Measurements from ENCODE around the gene KRTCAP2. TPM values are rescaled to one million over a fixed set of nuclear protein-coding genes. Genes with fewer than 3 reads are reported as not detected.

Gene KRTCAP2
- total and polyA plus RNA-seq, 4 donors: 49.8 to 224 (median 99.8) TPM

GRCh38 chr1:155202198-155202597, 29.1 kb upstream of the KRTCAP2 start:
- Histone ChIP-seq H3K27ac (ENCODE audit: low read depth in 1 of 2, low read length in 2 of 2) (no peak overlapping the region), H3K27me3 (ENCODE audit: control insufficient read depth in 4 of 4, insufficient read depth in 4 of 4, low read length in 3 of 4) (no peaks in the 10 kb centered on the region), H3K4me3 (ENCODE audit: low read depth in 1 of 3, low read length in 3 of 3) (no peak overlapping the region), H3K36me3 (ENCODE audit: control insufficient read depth in 4 of 4, insufficient read depth in 3 of 4, low read depth in 1 of 4, low read length in 3 of 4) (no peaks in the 10 kb centered on the region), H3K9me3 (ENCODE audit: control insufficient read depth in 4 of 4, low read length in 3 of 4) (no peaks in the 10 kb centered on the region), H3K9ac (ENCODE audit: low read depth in 1 of 2, low read length in 2 of 2) (no peak overlapping the region), H3K4me1 (ENCODE audit: control insufficient read depth in 4 of 4, insufficient read depth in 4 of 4, low read length in 3 of 4) (peaks cover 0 to 6% (median 3%) of the 10 kb centered on the region in 4 donors)
- TF ChIP-seq, protein P1, sequence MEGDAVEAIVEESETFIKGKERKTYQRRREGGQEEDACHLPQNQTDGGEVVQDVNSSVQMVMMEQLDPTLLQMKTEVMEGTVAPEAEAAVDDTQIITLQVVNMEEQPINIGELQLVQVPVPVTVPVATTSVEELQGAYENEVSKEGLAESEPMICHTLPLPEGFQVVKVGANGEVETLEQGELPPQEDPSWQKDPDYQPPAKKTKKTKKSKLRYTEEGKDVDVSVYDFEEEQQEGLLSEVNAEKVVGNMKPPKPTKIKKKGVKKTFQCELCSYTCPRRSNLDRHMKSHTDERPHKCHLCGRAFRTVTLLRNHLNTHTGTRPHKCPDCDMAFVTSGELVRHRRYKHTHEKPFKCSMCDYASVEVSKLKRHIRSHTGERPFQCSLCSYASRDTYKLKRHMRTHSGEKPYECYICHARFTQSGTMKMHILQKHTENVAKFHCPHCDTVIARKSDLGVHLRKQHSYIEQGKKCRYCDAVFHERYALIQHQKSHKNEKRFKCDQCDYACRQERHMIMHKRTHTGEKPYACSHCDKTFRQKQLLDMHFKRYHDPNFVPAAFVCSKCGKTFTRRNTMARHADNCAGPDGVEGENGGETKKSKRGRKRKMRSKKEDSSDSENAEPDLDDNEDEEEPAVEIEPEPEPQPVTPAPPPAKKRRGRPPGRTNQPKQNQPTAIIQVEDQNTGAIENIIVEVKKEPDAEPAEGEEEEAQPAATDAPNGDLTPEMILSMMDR (IDR thresholded peaks at IDR 0.05; ENCODE audit: low read depth, low read length, missing input control): no peak
- TF ChIP-seq FOXA1 (IDR thresholded peaks at IDR 0.05) (no peak), RAD21 (IDR thresholded peaks at IDR 0.05) (no peak), TAF1 (conservative IDR thresholded peaks at IDR 0.05) (no peak), HNF4A (conservative IDR thresholded peaks at IDR 0.05) (no peak), EGR1 (IDR thresholded peaks at IDR 0.05; ENCODE audit: low read depth in 2 of 2) (no peak), JUND (IDR thresholded peaks at IDR 0.05) (no peak)
- DNase-seq (ENCODE audit: low spot score): no peak
- WGBS: 81% methylated on average over 7 of the region's 7 CpGs

DNA sequence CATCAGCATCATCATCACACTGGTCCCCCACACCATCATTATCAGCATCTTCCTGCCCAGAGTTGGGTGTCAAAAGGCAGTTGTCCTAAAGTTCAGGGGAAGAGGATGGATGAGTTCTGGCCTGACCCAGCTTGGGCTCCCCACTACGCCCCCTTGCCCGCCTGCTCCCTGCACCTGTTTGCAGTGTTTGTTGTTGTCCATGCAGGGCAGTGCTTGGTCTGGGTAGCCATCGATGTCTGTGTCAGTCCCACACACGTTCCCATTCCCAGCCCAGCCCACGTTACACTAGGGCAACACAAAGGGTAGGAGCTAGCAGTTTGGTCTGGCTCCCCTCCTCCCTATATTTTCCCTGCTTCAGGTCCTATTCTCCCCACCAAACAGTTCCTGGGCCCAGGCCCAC, 27.8 kb upstream of the KRTCAP2 start:
- Histone ChIP-seq H3K4me1 (ENCODE audit: control insufficient read depth in 4 of 4, insufficient read depth in 4 of 4, low read length in 3 of 4) (no peaks in the 10 kb centered on the region), H3K27ac (ENCODE audit: low read depth in 1 of 2, low read length in 2 of 2) (no peak overlapping the region), H3K36me3 (ENCODE audit: control insufficient read depth in 4 of 4, insufficient read depth in 3 of 4, low read depth in 1 of 4, low read length in 3 of 4) (peaks cover 0 to 5% (median 0%) of the 10 kb centered on the region in 4 donors), H3K9me3 (ENCODE audit: control insufficient read depth in 4 of 4, low read length in 3 of 4) (no peaks in the 10 kb centered on the region), H3K9ac (ENCODE audit: low read depth in 1 of 2, low read length in 2 of 2) (no peak overlapping the region), H3K4me3 (ENCODE audit: low read depth in 1 of 3, low read length in 3 of 3) (no peak overlapping the region), H3K27me3 (ENCODE audit: control insufficient read depth in 4 of 4, insufficient read depth in 4 of 4, low read length in 3 of 4) (no peaks in the 10 kb centered on the region)
- DNase-seq (ENCODE audit: low spot score): no peak
- TF ChIP-seq REST (IDR thresholded peaks at IDR 0.05) (no peak), YY1 (IDR thresholded peaks at IDR 0.05) (no peak), SP1 (IDR thresholded peaks at IDR 0.05) (no peak), EGR1 (IDR thresholded peaks at IDR 0.05; ENCODE audit: low read depth in 2 of 2) (no peak), RXRA (IDR thresholded peaks at IDR 0.05) (no peak), HNF4A (conservative IDR thresholded peaks at IDR 0.05) (no peak), HNF4G (IDR thresholded peaks at IDR 0.05) (no peak), RAD21 (IDR thresholded peaks at IDR 0.05) (no peak), FOXA2 (IDR thresholded peaks at IDR 0.05) (no peak), NR2F2 (IDR thresholded peaks at IDR 0.05) (no peak), TAF1 (conservative IDR thresholded peaks at IDR 0.05) (no peak), GABPA (IDR thresholded peaks at IDR 0.05 in 1 of 2, conservative IDR thresholded peaks at IDR 0.05 in 1 of 2) (no peak), FOXA1 (IDR thresholded peaks at IDR 0.05) (no peak), JUND (IDR thresholded peaks at IDR 0.05) (no peak)
- TF ChIP-seq, protein P2, sequence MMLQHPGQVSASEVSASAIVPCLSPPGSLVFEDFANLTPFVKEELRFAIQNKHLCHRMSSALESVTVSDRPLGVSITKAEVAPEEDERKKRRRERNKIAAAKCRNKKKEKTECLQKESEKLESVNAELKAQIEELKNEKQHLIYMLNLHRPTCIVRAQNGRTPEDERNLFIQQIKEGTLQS (IDR thresholded peaks at IDR 0.05): no peak
- TF ChIP-seq, protein P1 (IDR thresholded peaks at IDR 0.05; ENCODE audit: low read depth, low read length, missing input control): no peak
- TF ChIP-seq, protein P3, sequence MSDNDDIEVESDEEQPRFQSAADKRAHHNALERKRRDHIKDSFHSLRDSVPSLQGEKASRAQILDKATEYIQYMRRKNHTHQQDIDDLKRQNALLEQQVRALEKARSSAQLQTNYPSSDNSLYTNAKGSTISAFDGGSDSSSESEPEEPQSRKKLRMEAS (IDR thresholded peaks at IDR 0.05): no peak
- TF ChIP-seq, protein P4, sequence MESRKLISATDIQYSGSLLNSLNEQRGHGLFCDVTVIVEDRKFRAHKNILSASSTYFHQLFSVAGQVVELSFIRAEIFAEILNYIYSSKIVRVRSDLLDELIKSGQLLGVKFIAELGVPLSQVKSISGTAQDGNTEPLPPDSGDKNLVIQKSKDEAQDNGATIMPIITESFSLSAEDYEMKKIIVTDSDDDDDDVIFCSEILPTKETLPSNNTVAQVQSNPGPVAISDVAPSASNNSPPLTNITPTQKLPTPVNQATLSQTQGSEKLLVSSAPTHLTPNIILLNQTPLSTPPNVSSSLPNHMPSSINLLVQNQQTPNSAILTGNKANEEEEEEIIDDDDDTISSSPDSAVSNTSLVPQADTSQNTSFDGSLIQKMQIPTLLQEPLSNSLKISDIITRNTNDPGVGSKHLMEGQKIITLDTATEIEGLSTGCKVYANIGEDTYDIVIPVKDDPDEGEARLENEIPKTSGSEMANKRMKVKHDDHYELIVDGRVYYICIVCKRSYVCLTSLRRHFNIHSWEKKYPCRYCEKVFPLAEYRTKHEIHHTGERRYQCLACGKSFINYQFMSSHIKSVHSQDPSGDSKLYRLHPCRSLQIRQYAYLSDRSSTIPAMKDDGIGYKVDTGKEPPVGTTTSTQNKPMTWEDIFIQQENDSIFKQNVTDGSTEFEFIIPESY (IDR thresholded peaks at IDR 0.05): no peak
- WGBS: 93% methylated on average over 5 of the region's 5 CpGs
